Superior temporal gyrus (tissue), 1 donor: Measurements from ENCODE around the gene NEDD8.
"Not testable (repeated sequence)": the region's sequence is repeated elsewhere in the genome, so short reads cannot be mapped to it uniquely, and the experiment has no call there.

Experiments
- DNase-seq: peaks from one replicate; pipeline ENCODE4 v3.0.0-alpha.2; 2016; ENCODE audit errors: extremely low spot score

The NEDD8 gene

GRCh38 chr14:24247422-24247821, 15.3 kb upstream of the NEDD8 start:
- no peak for DNase-seq

- DNase-seq: no peak
Observed at GRCh38 chr14:24246765-24247212, 14.6 kb upstream of the NEDD8 start.

GRCh38 chr14:24245350-24245749, 13.2 kb upstream of the NEDD8 start:
- DNase-seq: not testable (repeated sequence)

GRCh38 chr14:24243336-24243836, 11.2 kb upstream of the NEDD8 start:
- DNase-seq: no peak

- DNase-seq: no peak
Observed at GRCh38 chr14:24241829-24242443, 9.8 kb upstream of the NEDD8 start.

- no peak for DNase-seq
Observed at GRCh38 chr14:24240110-24240918, 8.1 kb upstream of the NEDD8 start.

GRCh38 chr14:24238527-24239037, 6.4 kb upstream of the NEDD8 start:
- no peak for DNase-seq

GRCh38 chr14:24238123-24238522, 6.0 kb upstream of the NEDD8 start:
- no peak for DNase-seq

- no peak for DNase-seq
Observed at GRCh38 chr14:24237463-24237955, 5.3 kb upstream of the NEDD8 start.

GRCh38 chr14:24236689-24237462, 4.7 kb upstream of the NEDD8 start:
- no peak for DNase-seq

GRCh38 chr14:24235804-24236688, 3.9 kb upstream of the NEDD8 start:
- no peak for DNase-seq

GRCh38 chr14:24234095-24235005, 2.2 kb upstream of the NEDD8 start:
- DNase-seq: no peak

- no peak for DNase-seq
Observed at GRCh38 chr14:24233538-24233866, 1.3 kb upstream of the NEDD8 start.

- DNase-seq: no peak
Observed at GRCh38 chr14:24232645-24233537, 724 bp upstream of the NEDD8 start, which contains the start of gene GMPR2. Gene GMPR2 (plus strand): TSS chr14:24232929. CDS start chr14:24233254, 325 bp downstream.

- DNase-seq: no peak
Observed at GRCh38 chr14:24231263-24232120, 675 bp downstream of the NEDD8 start.

GRCh38 chr14:24228902-24229301, 3.3 kb downstream of the NEDD8 start:
- DNase-seq: no peak

GRCh38 chr14:24226473-24226872, 5.7 kb downstream of the NEDD8 start:
- DNase-seq: no peak

- DNase-seq: no peak
Observed at GRCh38 chr14:24224618-24225071, 7.5 kb downstream of the NEDD8 start.
